M059J (cell line): ENCODE measurements around the gene CYTH1. TPM values are rescaled to one million over a fixed set of nuclear protein-coding genes. Genes with fewer than 3 reads are reported as not detected.

Experiments
- total RNA-seq: library from RNA; depleted of rRNA; stranded (reverse); fragments of >200 nt; shearing (Covaris generic); gene quantifications from 2 replicates; pipeline ENCODE4 v1.2.3, GENCODE V29; 2014; rRNA removed

The CYTH1 gene
- total RNA-seq, 1 experiment from 2014 or later, result 13.8 TPM

Other genes starting within 250 kb of the CYTH1 start
- gene DNAH17, start 204.9 kb downstream of the CYTH1 start, total RNA-seq, result 0.05 TPM in 1 of 2 replicates, not detected in the other
- 18.4 and 26.1 TPM in 2 replicates for gene USP36, start 58.5 kb upstream of the CYTH1 start, total RNA-seq
- 0.12 and 1.6 TPM in 2 replicates for gene CEP295NL, start 120.9 kb upstream of the CYTH1 start, total RNA-seq
- gene TIMP2, start 143.1 kb upstream of the CYTH1 start, total RNA-seq, result 213 and 289 TPM in 2 replicates
- gene LGALS3BP, start 197.7 kb upstream of the CYTH1 start, total RNA-seq, result 787 and 1,162 TPM in 2 replicates
- gene CANT1, start 227.5 kb upstream of the CYTH1 start, total RNA-seq, result 70.5 and 85.3 TPM in 2 replicates
- 4.5 and 7.0 TPM in 2 replicates for gene C1QTNF1, start 241.9 kb upstream of the CYTH1 start, total RNA-seq